HCT116 (cell line): ENCODE data around the gene TSC22D1.

Experiments used
- CEBPB ChIP-seq: IDR thresholded peaks from 2 replicates; pipeline ENCODE4 v1.6.1; 2012; ENCODE audit warnings: low read depth
- CTCF ChIP-seq, 3 experiments: fragments of 200-600 bp in 1 of 3; sonication (generic) in 1 of 3; IDR thresholded peaks in 2 of 3; conservative IDR thresholded peaks in 1 of 3; 2 replicates each; pipeline ENCODE4 v1.5.1; 2012 to 2017; ENCODE audit warnings: low read depth in 2 of 3, low read length in 2 of 3, antibody characterized with exemption in 1 of 3, borderline replicate concordance in 1 of 3, control low read depth in 1 of 3, mild to moderate bottlenecking in 1 of 3, mixed read lengths in 1 of 3, mixed run types in 1 of 3, moderate library complexity in 1 of 3; ENCODE audit not compliant: insufficient read depth in 1 of 3
- EZH2 ChIP-seq: fragments of 200-600 bp; sonication (generic); IDR thresholded peaks from 2 replicates; pipeline ENCODE4 v1.6.1; 2017; ENCODE audit warnings: antibody characterized with exemption, mixed run types
- EZH2phosphoT487 ChIP-seq: fragments of 200-600 bp; IDR thresholded peaks from 2 replicates; pipeline ENCODE4 v1.6.1; 2018; ENCODE audit warnings: antibody characterized with exemption, borderline replicate concordance
- FOSL1 ChIP-seq: IDR thresholded peaks from 2 replicates; pipeline ENCODE4 v1.6.1; 2012; ENCODE audit warnings: low read depth
- MAX ChIP-seq: IDR thresholded peaks from 2 replicates; pipeline ENCODE4 v1.6.1; 2012
- POLR2A ChIP-seq: IDR thresholded peaks from 2 replicates; pipeline ENCODE4 v1.7.0; 2011; ENCODE audit warnings: borderline replicate concordance; ENCODE audit not compliant: insufficient read depth, insufficient read length; ENCODE audit errors: extremely low read depth
- POLR2AphosphoS5 ChIP-seq: IDR thresholded peaks from 2 replicates; pipeline ENCODE4 v1.6.1; 2011; ENCODE audit warnings: mild to moderate bottlenecking, low read depth, low read length, moderate library complexity
- REST ChIP-seq: IDR thresholded peaks from 2 replicates; pipeline ENCODE4 v1.6.1; 2012; ENCODE audit warnings: low read depth
- SP1 ChIP-seq: IDR thresholded peaks from 2 replicates; pipeline ENCODE4 v1.6.1; 2012; ENCODE audit warnings: low read depth
- YY1 ChIP-seq: IDR thresholded peaks from 2 replicates; pipeline ENCODE4 v1.6.1; 2011; ENCODE audit warnings: low read length, low read depth, moderate library complexity, mild to moderate bottlenecking; ENCODE audit not compliant: insufficient replicate concordance; ENCODE audit errors: extremely low read depth
- ZBTB33 ChIP-seq: IDR thresholded peaks from 2 replicates; pipeline ENCODE4 v1.6.1; 2011; ENCODE audit warnings: mild to moderate bottlenecking, low read length, moderate library complexity; ENCODE audit not compliant: insufficient replicate concordance; ENCODE audit errors: extremely low read depth
- ZNF274 ChIP-seq: fragments of 200-500 bp; sonication (Bioruptor generic); IDR thresholded peaks from 2 replicates; pipeline ENCODE4 v1.6.1; 2014; ENCODE audit warnings: mild to moderate bottlenecking, low read depth, low read length, inconsistent platforms

GRCh38 chr13:44543369-44543768 is 32.8 kb downstream of the TSC22D1 start:
- TF ChIP-seq CTCF (IDR thresholded peaks at IDR 0.05 in 2 of 3, conservative IDR thresholded peaks at IDR 0.05 in 1 of 3; ENCODE audit: borderline replicate concordance in 1 of 3, insufficient read depth in 1 of 3, low read depth in 2 of 3, low read length in 2 of 3): no peak
- no peak for TF ChIP-seq SP1
- no peak for TF ChIP-seq YY1
- no peak for TF ChIP-seq POLR2A
- TF ChIP-seq ZNF274: no peak
- TF ChIP-seq EZH2: no peak
- no peak for TF ChIP-seq EZH2phosphoT487
- no peak for TF ChIP-seq MAX
- TF ChIP-seq REST: no peak
- no peak for TF ChIP-seq POLR2AphosphoS5
- TF ChIP-seq CEBPB: no peak
- TF ChIP-seq ZBTB33: no peak
- no peak for TF ChIP-seq FOSL1
